PC-3 (cell line): ENCODE results near the gene ELOVL4.

Source experiments
- EZH2 ChIP-seq: fragments of 300-600 bp; sonication (generic); IDR thresholded peaks from one replicate; pipeline ENCODE4 v1.6.1; 2017; ENCODE audit warnings: antibody characterized with exemption, mild to moderate bottlenecking, low read length; ENCODE audit not compliant: unreplicated experiment
- EZH2phosphoT487 ChIP-seq: fragments of 300-600 bp; sonication (generic); IDR thresholded peaks from 2 replicates; pipeline ENCODE4 v1.6.1; 2018; ENCODE audit warnings: mild to moderate bottlenecking, antibody characterized with exemption, low read length, borderline replicate concordance
- TF ChIP-seq, protein P1 (sequence below): fragments of 300-600 bp; sonication (generic); conservative IDR thresholded peaks from 2 replicates; pipeline ENCODE4 v1.5.1; 2017; ENCODE audit warnings: antibody characterized with exemption, low read depth, mild to moderate bottlenecking, low read length

DNA sequence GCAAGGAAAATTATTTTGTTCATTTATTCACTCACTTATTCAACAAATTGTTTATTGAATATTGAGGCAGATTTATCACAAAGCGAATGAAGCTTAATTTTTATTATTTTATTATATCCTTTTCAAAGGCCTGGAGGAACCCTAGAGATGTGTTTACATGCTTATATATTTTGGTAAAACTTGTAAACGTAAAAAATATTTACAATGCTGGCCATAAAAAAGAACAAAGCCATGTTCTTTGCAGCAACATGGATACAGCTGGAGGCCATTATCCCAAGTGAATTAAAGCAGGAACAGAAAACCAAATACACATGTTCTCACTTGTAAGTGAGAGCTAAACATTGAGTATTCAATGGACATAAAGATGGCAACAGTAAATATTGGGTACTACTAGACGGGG is 58.8 kb downstream of the ELOVL4 start:
- TF ChIP-seq, protein P1, sequence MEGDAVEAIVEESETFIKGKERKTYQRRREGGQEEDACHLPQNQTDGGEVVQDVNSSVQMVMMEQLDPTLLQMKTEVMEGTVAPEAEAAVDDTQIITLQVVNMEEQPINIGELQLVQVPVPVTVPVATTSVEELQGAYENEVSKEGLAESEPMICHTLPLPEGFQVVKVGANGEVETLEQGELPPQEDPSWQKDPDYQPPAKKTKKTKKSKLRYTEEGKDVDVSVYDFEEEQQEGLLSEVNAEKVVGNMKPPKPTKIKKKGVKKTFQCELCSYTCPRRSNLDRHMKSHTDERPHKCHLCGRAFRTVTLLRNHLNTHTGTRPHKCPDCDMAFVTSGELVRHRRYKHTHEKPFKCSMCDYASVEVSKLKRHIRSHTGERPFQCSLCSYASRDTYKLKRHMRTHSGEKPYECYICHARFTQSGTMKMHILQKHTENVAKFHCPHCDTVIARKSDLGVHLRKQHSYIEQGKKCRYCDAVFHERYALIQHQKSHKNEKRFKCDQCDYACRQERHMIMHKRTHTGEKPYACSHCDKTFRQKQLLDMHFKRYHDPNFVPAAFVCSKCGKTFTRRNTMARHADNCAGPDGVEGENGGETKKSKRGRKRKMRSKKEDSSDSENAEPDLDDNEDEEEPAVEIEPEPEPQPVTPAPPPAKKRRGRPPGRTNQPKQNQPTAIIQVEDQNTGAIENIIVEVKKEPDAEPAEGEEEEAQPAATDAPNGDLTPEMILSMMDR, result no peak
- TF ChIP-seq EZH2phosphoT487, result no peak
- no peak for TF ChIP-seq EZH2
